Astrocyte of the spinal cord (primary cell): Measurements from ENCODE around the gene ACTN1.

Experiments used
- DNase-seq: peaks from one replicate; pipeline ENCODE4 v3.0.0; 2011; ENCODE audit warnings: low read depth, low spot score
- H3K4me3 ChIP-seq: 2 replicates; pipeline ENCODE4 v1.5.1; 2011; ENCODE audit warnings: low read depth, mild to moderate bottlenecking, low read length, moderate library complexity
- CTCF ChIP-seq: IDR thresholded peaks from 2 replicates; pipeline ENCODE4 v1.5.1; 2012; ENCODE audit warnings: low read depth, mild to moderate bottlenecking, low read length, inconsistent platforms
- in situ Hi-C: cut with HindIII; loops from 2 replicates; pipeline ENCODE4 v1.10.0; 2017; ENCODE audit warnings: low sequenced_read_pairs

ACTN1 gene

GRCh38 chr14:68934066-68934465, 45.0 kb downstream of the ACTN1 start:
- H3K4me3 ChIP-seq, result no peak overlapping the region
- DNase-seq, result no peak
- no peak for TF ChIP-seq CTCF
- in situ Hi-C loops, result no loop called here

- H3K4me3 ChIP-seq, result no peak overlapping the region
- no peak for TF ChIP-seq CTCF
- DNase-seq, result no peak
- in situ Hi-C loops, result no loop called here
These were observed 46.4 kb downstream of the ACTN1 start for GRCh38 chr14:68932686-68933085.

GRCh38 chr14:68932231-68932630, 46.9 kb downstream of the ACTN1 start:
- TF ChIP-seq CTCF, result no peak
- in situ Hi-C loops, result no loop called here
- no peak overlapping the region for H3K4me3 ChIP-seq
- DNase-seq, result peak; percentile 57

GRCh38 chr14:68931474-68932051, 47.5 kb downstream of the ACTN1 start:
- no peak for TF ChIP-seq CTCF
- no peak for DNase-seq
- in situ Hi-C loops, result no loop called here
- H3K4me3 ChIP-seq, result no peak overlapping the region

GRCh38 chr14:68931063-68931462, 48.0 kb downstream of the ACTN1 start:
- in situ Hi-C loops, result no loop called here
- no peak for DNase-seq
- H3K4me3 ChIP-seq, result no peak overlapping the region
- TF ChIP-seq CTCF, result no peak

GRCh38 chr14:68929623-68930307, 49.3 kb downstream of the ACTN1 start:
- no peak for TF ChIP-seq CTCF
- in situ Hi-C loops, result no loop called here
- no peak overlapping the region for H3K4me3 ChIP-seq
- DNase-seq, result no peak
